GM19397 (cell line): ENCODE data around the gene TRAPPC4.
"Not testable (repeated sequence)": the region's sequence is repeated elsewhere in the genome, so short reads cannot be mapped to it uniquely, and the experiment has no call there.

Experiments used
- ATAC-seq: cut with Tn5 transposase; IDR thresholded peaks from one replicate; pipeline ENCODE4 v1.9.1; 2021; ENCODE audit warnings: mild to moderate bottlenecking, moderate library complexity; ENCODE audit not compliant: unreplicated experiment

TRAPPC4 gene

GRCh38 chr11:119018074-119018938 is at the start of gene TRAPPC4, which contains the start of gene RPS25:
TSS of gene TRAPPC4 (plus strand) at chr11:119018766. CDS start at chr11:119018796, 30 bp downstream.
TSS of gene RPS25 (minus strand) at chr11:119018343. CDS start at chr11:119018284, 59 bp downstream.
- peak; percentile 85 for ATAC-seq

GRCh38 chr11:118969508-118969907 is 49.1 kb upstream of the TRAPPC4 start:
- ATAC-seq: not testable (repeated sequence)

GRCh38 chr11:118971646-118972045 is 46.9 kb upstream of the TRAPPC4 start, which contains the start of gene FOXR1:
TSS of gene FOXR1 (plus strand) at chr11:118971761. CDS start at chr11:118971932, 171 bp downstream.
- no peak for ATAC-seq

GRCh38 chr11:118973985-118974384 is 44.6 kb upstream of the TRAPPC4 start:
- no peak for ATAC-seq

GRCh38 chr11:118975771-118976709 is 42.5 kb upstream of the TRAPPC4 start:
- ATAC-seq: no peak

GRCh38 chr11:118979434-118979833 is 39.1 kb upstream of the TRAPPC4 start:
- no peak for ATAC-seq

GRCh38 chr11:118980191-118980881 is 38.2 kb upstream of the TRAPPC4 start:
- ATAC-seq: no peak

- not testable (repeated sequence) for ATAC-seq
These were observed 34.2 kb upstream of the TRAPPC4 start for GRCh38 chr11:118984337-118984736.

- ATAC-seq: no peak
These were observed 33.7 kb upstream of the TRAPPC4 start for GRCh38 chr11:118984825-118985224.

GRCh38 chr11:118988280-118988679 is 30.3 kb upstream of the TRAPPC4 start:
- no peak for ATAC-seq

GRCh38 chr11:118991486-118992038 is 27.0 kb upstream of the TRAPPC4 start:
- not testable (repeated sequence) for ATAC-seq

- ATAC-seq: peak; percentile 6
These were observed 21.5 kb upstream of the TRAPPC4 start for GRCh38 chr11:118996926-118997626.

- ATAC-seq: peak; percentile 93
These were observed 20.8 kb upstream of the TRAPPC4 start, which contains the start of gene CENATAC for GRCh38 chr11:118997627-118998387. TSS of gene CENATAC (plus strand) at chr11:118998138. CDS start at chr11:118998198, 60 bp downstream.

- ATAC-seq: no peak
These were observed 20.2 kb upstream of the TRAPPC4 start for GRCh38 chr11:118998388-118998717.

GRCh38 chr11:118998822-118999221 is 19.7 kb upstream of the TRAPPC4 start:
- no peak for ATAC-seq

- ATAC-seq: no peak
These were observed 17.7 kb upstream of the TRAPPC4 start for GRCh38 chr11:119000906-119001305.

GRCh38 chr11:119006656-119007055 is 11.9 kb upstream of the TRAPPC4 start:
- ATAC-seq: no peak

- no peak for ATAC-seq
These were observed 7.0 kb upstream of the TRAPPC4 start for GRCh38 chr11:119011476-119012053.
